ENCODE results near the gene PSMC3IP.
"Not testable (repeated sequence)": the region's sequence is repeated elsewhere in the genome, so short reads cannot be mapped to it uniquely, and the experiment has no call there.

PSMC3IP gene

DNA sequence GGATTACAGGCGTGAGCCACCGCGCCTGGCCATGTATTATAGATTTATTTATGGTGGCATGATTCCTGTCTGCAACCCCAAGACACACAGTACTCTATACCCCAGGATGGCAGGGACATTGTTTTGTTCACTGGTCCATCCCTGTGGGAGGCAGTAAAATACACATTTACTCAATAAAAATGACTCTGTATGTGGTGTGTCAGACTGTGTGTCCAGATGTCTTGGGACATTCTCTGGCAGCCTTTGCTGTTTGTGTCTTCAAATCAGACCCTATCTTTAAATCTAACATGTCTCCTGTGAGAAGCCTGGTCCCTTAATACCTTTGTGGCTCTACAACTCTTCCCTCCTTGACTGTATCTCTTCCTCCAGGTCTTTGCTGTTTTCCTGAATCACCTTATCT lies 17.3 kb downstream of the PSMC3IP start:
- DNase-seq (ENCODE audit: low read depth), result no peak

DNA sequence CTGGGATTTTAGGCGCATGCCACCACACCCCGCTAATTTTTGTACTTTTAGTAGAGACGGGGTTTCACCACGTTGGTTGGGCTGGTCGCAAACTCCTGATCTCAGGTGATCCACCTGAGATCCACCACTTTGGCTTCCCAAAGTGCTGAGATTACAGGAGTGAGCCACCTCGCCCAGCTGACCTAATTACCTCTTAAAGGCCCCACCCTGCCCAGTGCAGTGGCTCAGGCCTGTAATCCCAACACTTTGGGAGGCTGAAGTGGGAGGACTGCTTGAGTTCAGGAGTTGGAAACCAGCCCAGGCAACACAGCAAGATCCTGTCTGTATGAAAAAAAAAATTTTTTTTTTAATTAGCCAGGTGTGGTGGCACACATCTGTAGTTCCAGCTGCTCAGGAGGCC lies 18.5 kb downstream of the PSMC3IP start:
- DNase-seq (ENCODE audit: low read depth), result no peak

DNA sequence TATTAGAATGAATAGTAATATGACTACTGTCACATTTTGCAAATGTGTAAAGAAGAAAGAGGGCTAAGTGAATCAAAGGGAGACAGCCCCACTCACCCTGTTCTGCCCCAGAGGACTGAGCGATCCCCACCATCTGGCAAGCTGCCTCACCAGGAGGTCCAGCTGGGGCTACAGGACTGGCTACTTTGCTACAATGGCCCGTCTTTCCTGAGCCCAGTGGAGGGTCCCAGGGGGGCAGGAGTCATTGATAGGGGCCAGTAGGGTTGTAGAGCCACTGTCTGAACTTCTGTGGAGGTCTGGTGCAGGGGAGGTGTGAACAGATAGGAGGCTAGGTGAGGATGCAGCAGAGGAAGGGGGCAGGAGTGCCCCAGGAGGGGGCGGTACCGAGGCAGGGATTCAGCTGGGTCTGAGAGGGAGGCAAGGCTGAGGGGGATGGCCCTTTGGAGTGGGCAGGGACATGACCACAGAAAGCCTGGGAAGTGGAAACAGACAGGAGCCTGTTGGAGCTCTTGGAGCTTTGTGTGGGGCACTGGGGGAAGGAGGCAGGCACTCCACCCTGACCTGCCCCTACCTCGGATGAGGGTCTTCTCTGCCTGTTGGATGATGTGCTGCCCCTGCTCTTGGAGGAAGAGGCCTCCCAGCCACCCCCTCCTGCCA lies 21.4 kb downstream of the PSMC3IP start:
- not testable (repeated sequence) for DNase-seq (ENCODE audit: low read depth)

DNA sequence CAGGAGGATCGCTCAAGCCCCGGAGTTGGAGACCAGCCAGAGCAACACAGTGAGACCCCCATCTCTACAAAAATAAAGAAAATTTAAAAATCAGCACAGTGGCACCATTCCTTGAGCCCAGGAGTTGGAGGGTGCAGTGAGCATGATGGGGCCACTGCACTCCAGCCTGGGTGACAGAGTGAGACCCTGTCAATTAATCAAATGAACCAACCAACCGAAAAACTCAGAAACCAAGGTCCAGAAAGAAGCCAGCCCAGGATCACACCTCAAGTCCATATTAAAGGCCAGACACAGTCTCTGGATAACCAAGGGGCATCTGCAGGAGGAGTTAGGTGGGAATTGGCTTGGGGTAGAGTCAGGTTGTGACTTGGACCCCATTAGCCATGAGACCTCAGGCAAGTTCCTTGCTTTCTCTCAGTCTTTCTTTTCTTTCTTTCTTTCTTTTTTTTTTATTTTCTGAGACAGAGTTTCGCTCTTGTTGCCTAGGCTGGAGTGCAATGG lies 22.4 kb downstream of the PSMC3IP start:
- DNase-seq (ENCODE audit: low read depth), result no peak

DNA sequence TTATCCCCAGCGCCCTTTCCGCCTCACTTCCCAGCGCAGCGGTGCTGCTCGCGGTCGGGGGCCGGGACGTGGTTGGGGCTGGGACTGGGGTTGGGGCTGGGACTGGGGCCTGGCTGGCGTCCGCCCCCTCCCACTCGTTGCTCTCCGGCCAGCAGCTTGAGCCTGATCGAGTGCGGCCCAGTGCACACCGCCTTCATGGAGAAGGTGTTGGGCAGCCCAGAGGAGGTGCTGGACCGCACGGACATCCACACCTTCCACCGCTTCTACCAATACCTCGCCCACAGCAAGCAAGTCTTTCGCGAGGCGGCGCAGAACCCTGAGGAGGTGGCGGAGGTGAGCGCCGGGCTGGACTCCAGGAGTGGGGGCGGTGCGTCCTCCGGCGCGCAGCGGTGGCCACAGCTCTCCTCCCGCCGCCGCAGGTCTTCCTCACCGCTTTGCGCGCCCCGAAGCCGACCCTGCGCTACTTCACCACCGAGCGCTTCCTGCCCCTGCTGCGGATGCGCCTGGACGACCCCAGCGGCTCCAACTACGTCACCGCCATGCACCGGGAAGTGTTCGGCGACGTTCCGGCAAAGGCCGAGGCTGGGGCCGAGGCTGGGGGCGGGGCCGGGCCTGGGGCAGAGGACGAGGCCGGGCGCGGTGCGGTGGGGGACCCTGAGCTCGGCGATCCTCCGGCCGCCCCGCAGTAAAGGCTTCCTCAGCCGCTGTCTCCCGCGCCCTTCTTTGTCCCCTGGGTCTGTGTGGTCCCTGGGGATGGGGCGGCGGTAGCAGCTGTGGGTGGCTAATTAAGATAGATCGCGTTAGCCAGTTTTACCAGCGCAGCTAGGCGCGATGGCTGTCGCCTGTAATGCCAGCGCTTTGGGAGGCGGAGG lies 23.0 kb downstream of the PSMC3IP start:
- peak; percentile 80 for DNase-seq (ENCODE audit: low read depth)

DNA sequence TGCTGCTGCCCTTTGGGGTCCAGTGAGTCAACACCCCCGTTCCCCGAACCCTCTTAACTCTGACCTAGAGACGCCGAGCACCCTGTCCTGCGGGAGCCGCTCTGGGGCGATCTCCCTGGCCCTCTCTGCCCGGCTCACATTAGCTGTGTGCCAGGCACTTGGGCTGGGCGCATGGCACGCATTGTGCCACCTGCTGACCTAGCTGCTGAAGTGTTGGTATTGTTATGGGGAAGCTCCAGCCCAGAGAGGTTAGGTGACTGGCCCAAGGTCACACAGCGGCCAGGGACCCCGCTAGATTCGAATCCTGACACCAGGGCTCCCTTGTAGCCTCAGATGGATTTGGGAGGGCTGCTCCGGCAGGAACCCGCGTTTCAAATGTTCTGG lies 23.7 kb downstream of the PSMC3IP start:
- DNase-seq (ENCODE audit: low read depth), result no peak

DNA sequence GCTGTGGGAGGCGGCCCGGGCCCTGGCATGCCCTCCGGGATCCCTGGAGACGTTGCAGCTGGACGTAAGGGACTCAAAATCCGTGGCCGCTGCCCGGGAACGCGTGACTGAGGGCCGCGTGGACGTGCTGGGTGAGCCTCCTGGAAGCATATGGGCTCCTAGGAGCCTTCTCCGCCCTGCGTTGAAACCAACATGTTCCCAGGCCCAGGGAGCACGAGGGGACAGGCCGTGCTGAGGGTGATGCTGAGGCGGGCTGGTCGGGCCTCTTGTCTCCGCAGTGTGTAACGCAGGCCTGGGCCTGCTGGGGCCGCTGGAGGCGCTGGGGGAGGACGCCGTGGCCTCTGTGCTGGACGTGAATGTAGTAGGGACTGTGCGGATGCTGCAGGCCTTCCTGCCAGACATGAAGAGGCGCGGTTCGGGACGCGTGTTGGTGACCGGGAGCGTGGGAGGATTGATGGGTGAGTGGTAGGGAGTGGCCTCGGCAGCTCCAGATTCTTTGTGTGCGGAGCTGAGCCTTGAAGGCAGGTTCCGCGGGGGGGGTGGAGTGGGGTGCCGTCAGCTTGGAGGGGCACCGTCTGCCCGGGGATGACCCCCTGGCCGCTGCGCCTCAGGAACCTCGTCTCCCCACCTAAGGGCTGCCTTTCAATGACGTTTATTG lies 24.2 kb downstream of the PSMC3IP start:
- no peak for DNase-seq (ENCODE audit: low read depth)

DNA sequence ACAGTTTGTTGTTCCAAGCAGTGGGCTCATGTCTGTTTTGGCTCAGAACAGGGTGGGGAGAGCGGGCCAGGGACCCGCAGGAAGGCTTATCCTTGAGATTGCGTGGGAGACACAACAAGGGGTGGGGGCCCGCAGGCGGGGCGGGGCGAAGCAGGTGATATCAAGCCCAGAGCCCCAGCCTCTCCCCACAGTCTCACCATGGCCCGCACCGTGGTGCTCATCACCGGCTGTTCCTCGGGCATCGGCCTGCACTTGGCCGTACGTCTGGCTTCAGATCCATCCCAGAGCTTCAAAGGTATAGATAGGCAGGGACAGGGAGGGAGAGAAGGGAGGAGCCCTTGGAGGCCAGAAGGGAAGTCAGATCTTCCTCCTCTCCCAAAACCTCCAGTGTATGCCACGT lies 24.8 kb downstream of the PSMC3IP start, which contains the start of gene HSD17B1:
HSD17B1 (plus strand) TSS at position 188 of the 400 bp plus-strand sequence; CDS start at position 199, 11 bp downstream.
- DNase-seq (ENCODE audit: low read depth), result not testable (repeated sequence)

DNA sequence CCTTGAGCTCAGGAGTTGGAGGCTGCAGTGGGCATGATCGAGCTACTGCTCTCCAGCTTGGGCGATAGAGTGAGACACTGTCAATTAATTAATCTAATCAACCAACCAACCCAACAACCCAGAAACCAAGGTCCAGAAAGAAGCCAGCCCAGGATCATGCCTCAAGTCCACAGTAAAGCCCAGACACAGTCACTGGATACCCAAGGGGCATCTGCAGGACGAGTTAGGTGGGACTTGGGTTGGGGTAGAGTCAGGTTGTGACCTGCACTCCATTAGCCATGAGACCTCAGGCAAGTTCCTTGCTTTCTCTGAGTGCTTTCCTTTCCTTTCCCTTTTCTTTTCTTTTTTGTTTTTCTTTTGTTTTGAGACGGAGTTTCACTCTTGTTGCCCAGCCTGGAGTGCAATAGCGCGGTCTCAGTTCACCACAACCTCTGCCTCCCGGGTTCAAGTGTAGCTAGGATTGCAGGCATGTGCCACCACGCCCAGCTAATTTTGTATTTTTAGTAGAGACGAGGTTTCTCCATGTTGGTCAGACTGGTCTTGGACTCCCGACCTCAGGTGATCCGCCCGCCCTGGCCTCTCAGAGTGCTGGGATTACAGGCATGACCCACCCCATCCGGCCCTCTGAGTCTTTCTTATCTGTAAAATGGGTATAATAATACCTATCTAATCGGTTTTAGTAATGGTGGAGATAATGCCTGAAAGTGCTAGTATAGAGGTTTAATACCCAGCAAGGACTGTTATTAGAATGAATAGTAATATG lies 28.4 kb downstream of the PSMC3IP start:
- DNase-seq (ENCODE audit: low read depth), result no peak

DNA sequence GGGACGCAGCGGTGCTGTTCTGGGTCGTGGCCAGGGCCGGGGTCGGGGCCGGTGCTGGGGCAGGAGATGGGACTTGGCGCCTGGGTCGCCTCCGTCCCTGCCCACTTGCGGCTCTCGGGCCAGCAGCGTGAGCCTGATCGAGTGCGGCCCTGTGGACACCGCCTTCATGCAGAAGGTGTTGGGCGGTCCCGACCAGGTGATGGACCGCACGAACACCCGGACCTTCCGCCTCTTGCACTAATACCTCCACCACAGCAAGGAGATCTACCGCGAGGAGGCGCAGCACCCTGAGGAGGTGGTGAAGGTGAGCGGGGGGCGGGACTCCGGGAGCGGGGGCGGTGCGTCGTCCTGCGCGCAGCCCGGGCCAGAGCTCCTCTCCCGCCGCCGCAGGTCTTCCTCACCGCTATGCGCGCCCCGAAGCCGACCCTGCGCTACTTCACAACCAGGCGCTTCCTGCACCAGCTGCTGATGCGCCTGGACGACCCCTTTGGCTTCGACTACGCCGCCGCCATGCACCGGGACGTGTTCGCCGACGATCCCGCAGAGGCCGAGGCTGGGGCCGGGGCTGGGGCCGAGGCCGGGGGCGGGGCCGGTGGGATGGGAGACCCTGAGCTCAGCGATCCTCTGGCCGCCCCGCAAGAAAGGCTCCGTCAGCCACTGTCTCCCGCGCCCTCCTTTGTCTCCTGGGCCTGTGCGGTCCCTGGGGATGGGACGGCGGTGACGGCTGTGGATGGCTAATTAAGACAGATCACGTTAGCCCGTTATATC lies 29.3 kb downstream of the PSMC3IP start:
- peak; percentile 74 for DNase-seq (ENCODE audit: low read depth)

DNA sequence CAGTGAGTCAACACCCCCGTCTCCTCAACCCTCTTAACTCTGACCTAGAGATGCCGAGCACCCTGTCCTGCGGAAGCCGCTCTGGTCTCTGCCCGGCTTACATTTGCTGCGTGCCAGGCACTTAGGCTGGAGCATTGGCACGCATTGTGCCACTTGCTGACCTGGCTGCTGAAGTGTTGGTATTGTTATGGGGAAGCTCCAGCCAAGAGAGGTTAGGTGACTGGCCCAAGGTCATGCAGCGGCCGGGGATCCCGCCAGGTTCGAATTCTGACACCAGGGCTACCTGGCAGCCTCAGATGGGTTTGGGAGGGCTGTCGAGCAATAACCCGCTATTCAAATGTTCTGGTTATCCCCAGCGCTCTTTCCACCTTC lies 29.8 kb downstream of the PSMC3IP start:
- no peak for DNase-seq (ENCODE audit: low read depth)

DNA sequence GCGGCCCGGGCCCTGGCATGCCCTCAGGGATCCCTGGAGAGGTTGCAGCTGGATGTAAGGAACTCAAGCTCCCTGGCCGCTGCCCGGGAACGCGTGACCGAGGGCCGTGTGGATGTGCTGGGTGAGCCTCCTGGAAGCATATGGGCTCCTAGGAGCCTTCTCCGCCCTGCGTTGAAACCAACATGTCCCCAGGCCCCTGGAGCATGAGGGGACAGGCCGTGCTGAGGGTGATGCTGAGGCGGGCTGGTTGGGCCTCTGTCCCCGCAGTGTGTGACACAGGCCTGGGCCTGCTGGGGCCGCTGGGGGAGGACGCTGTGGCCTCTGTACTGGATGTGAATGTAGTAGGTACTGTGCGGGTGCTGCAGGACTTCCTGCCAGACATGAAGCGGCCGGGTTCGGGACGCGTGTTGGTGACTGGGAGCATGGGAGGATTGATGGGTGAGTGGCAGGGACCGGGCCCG lies 30.5 kb downstream of the PSMC3IP start:
- no peak for DNase-seq (ENCODE audit: low read depth)

DNA sequence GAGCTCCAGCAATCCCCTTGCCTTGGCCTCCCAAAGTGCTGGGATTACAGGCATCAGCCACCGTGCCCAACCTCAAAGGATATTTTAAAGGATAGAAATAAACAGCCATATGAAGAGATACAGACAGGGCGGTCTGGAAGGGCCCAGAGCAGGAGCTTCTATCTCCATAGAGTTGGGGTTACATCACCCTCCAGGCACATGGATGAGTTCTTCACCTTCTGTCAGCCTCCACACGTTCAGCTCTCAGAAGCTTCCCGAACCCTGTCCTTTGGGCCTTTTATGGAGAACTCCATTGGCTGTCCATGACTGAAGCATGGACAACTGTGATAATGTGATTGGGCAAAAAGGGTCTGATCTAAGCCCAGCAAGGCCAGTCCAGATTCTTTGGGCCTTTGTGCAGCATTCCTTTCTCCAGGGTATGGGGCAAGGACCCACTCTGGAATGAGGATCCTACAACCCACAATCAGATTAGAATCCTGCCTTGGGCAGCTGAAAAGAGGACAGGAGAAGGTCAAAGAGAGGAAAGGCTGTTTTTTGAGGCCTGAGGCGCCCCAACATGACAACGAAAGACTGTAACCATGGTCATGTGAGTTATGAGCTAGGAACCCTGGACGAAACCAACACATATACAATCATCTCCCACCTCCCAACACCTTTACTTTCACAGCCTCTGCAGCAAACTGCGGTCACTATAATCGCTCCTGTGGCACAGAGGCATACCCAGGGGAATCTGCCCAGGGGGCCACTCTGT lies 31.6 kb downstream of the PSMC3IP start:
- DNase-seq (ENCODE audit: low read depth), result not testable (repeated sequence)

DNA sequence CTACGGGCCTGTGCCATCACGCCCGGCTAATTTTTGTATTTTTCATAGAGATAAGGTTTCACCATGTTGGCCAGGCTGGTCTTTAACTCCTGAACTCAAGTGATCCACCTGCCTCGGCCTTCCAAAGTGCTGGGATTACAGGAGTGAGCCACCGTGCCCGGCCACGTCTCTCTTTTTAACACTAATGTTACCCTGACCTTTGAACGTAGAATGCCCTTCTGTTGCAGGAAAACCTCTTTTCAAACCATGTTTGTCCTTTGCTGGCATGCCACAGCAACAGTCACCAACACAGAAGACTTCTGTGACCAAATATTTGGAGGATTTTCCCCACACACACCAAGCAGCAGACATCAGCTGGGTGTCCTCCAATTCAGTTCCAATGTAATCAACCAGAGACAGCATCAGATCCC lies 32.6 kb downstream of the PSMC3IP start:
- DNase-seq (ENCODE audit: low read depth), result no peak

DNA sequence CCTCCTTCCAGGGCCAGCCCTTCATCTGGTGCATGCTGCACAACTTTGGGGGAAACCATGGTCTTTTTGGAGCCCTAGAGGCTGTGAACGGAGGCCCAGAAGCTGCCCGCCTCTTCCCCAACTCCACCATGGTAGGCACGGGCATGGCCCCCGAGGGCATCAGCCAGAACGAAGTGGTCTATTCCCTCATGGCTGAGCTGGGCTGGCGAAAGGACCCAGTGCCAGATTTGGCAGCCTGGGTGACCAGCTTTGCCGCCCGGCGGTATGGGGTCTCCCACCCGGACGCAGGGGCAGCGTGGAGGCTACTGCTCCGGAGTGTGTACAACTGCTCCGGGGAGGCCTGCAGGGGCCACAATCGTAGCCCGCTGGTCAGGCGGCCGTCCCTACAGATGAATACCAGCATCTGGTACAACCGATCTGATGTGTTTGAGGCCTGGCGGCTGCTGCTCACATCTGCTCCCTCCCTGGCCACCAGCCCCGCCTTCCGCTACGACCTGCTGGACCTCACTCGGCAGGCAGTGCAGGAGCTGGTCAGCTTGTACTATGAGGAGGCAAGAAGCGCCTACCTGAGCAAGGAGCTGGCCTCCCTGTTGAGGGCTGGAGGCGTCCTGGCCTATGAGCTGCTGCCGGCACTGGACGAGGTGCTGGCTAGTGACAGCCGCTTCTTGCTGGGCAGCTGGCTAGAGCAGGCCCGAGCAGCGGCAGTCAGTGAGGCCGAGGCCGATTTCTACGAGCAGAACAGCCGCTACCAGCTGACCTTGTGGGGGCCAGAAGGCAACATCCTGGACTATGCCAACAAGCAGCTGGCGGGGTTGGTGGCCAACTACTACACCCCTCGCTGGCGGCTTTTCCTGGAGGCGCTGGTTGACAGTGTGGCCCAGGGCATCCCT lies 34.1 kb downstream of the PSMC3IP start:
- DNase-seq (ENCODE audit: low read depth), result no peak

DNA sequence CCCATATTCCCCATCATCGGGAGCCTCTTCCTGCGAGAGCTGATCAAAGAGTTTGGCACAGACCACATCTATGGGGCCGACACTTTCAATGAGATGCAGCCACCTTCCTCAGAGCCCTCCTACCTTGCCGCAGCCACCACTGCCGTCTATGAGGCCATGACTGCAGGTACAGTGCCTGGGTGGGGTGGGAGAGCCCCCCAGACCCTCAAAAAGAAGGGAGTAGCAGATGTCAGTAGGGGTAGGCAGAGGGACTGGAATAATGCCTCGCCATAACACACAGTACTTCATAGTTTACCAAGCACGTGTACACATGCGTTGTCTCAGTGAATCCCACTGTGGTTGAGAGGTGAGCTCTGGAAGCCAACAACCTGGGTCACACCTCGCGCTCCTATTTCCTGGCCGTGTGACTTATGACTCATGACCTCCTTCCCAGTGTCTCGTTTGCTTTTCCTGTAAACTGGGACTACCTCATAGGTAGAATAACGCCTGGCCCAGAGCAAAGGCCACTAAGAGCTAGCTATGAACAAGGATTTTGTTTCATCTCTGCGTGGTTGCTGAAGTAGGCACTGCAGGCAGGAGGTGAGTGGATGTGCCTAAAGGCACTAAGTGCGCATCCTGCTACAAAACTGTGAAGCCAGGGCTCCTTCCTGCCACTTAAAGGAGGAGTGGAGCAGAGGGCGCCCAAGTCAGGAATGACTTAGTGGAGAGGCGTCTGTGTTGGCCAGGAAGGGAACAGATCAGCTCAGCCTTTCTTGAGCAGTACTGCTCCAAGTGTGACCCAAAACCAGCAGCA lies 36.3 kb downstream of the PSMC3IP start:
- DNase-seq (ENCODE audit: low read depth), result no peak

DNA sequence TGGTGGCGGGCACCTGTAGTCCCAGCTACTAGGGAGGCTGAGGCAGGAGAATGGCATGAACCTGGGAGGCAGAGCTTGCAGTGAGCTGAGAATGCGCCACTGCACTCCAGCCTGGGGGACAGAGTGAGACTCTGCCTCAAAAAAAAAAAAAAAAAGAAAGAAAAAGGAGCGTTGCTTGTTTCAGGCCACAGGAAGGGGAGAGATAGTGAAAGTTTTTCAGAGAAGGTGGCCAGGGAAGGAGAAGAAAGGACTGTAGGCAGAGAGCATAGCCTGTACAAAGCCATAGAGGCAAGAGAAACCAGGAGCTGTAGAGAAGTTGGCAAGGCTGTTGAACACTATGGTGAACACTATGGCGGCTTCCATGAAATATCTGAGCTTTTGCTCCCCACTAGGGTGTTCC lies 37.0 kb downstream of the PSMC3IP start:
- DNase-seq (ENCODE audit: low read depth), result not testable (repeated sequence)

DNA sequence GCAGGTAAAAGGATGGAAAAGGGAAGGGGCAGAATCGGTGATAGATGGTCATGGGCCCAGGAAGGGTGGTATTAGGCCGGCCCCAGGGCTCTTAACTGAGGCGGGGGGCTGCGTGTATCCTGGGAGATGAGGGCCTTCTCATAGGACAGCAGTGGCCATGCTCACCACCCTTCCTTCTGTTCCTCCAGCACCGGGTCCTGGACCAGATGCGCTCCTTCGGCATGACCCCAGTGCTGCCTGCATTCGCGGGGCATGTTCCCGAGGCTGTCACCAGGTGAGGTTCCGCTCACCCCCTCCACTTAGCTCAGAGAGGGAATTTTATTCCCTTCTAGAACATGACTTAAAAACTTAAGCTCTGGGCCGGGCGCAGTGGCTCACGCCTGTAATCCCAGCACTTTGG lies 39.0 kb downstream of the PSMC3IP start:
- DNase-seq (ENCODE audit: low read depth), result no peak

Data from activated T-cell treated with anti-CD3 and anti-CD28 coated beads for 48 hours (primary cell).